Coronary artery (tissue), 2 donors: ENCODE measurements around the gene SETD5.

Experiments
- DNase-seq: peaks from one replicate; pipeline ENCODE4 v3.0.0-alpha.2; 2017; ENCODE audit warnings: low spot score
- H3K27ac ChIP-seq, 2 donors: fragments of 200-600 bp; sonication (generic); one replicate each; pipeline ENCODE4 v1.5.1; 2016 to 2019
- H3K4me3 ChIP-seq: fragments of 200-600 bp; sonication (generic); 2 replicates; pipeline ENCODE4 v1.5.1; 2016; ENCODE audit warnings: mild to moderate bottlenecking, moderate library complexity
- TF ChIP-seq, protein P1 (sequence below): fragments of 200-600 bp; sonication (generic); IDR thresholded peaks from one replicate; pipeline ENCODE4 v1.5.1; 2019; ENCODE audit warnings: antibody characterized with exemption

The SETD5 gene

DNA sequence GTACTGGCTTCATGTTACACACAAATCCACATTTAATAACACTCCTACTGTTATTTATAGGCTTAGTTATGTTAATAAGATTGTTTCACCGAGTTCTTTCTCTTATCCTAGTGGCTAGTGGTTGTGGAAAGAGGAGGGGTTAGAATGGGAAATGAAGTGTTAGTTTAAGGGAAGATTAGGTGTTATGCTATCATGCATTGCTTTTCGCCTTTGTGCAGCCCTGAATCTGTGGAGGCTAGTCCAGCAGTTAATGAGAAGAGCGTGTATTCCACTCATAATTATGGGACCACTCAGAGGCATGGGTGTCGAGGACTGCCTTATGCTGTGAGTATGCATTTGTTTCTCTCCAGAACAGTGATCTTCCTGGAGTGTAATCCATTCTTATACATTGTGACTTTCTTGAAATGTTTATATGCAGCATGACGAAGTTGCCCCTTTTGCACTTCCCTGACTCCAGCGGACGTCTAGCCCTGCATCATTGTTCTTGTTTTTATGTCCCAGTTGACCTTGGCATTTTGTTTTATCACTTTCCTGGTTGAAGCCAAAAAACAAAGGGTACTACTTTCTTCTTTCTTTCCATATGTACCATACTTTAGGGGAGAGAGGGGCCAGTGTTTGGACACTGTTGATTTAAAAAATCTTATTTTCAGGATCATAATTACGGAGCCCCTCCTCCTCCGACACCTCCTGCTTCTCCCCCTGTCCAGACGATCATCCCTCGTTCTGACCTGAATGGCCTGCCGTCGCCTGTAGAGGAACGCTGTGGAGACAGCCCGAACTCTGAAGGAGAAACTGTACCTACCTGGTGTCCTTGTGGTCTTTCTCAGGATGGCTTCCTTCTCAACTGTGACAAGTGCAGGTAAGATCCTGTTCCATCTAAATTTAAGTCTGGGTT is 36.5 kb downstream of the SETD5 start:
- no peak for DNase-seq
- Histone ChIP-seq H3K4me3 (no peak overlapping the region), H3K27ac (no peak overlapping the region)
- TF ChIP-seq, protein P1, sequence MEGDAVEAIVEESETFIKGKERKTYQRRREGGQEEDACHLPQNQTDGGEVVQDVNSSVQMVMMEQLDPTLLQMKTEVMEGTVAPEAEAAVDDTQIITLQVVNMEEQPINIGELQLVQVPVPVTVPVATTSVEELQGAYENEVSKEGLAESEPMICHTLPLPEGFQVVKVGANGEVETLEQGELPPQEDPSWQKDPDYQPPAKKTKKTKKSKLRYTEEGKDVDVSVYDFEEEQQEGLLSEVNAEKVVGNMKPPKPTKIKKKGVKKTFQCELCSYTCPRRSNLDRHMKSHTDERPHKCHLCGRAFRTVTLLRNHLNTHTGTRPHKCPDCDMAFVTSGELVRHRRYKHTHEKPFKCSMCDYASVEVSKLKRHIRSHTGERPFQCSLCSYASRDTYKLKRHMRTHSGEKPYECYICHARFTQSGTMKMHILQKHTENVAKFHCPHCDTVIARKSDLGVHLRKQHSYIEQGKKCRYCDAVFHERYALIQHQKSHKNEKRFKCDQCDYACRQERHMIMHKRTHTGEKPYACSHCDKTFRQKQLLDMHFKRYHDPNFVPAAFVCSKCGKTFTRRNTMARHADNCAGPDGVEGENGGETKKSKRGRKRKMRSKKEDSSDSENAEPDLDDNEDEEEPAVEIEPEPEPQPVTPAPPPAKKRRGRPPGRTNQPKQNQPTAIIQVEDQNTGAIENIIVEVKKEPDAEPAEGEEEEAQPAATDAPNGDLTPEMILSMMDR = no peak

DNA sequence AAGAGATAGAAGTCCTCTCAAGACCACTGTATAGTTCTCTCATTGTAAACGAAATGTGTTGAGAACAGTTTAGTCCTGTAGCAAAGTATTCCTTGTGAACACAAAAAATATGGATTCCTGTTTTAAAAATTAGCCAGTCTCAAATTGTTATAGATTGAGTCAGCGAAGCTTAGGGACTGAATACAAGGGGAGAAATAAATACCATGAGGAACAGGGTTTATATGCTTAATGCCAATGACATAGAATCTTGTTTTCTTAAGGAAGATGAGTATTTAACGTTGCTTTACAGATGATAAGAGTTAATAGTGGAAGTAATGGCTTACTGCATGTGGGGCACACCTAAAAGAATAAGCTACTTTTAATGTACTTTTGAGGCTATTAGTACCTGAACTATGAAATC is 37.9 kb downstream of the SETD5 start:
- no peak for DNase-seq
- H3K27ac ChIP-seq = no peak overlapping the region
- TF ChIP-seq, protein P1 = no peak

DNA sequence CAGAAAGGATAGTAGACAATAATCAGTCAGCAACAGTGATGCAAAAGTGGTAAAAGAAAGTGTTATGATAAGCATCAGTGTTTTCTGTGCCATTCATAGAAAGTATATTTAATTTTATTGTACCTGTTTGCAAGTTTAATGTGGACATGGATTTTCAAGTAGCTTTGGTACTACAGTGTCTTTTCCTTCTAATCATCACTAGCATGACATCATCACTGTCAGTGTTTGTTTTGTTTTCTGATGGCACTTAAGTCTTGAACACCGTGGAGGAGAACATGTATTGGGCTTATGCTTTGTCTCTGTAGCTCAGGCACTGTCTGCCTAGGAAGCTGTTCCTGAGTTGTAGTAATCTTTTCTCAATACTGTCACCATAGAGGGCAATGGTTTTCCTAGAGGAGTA is 41.9 kb downstream of the SETD5 start:
- no peak overlapping the region for H3K27ac ChIP-seq
- H3K4me3 ChIP-seq = no peak overlapping the region

More for the DNA sequence above, 37.9 kb downstream of the SETD5 start:
- no peak overlapping the region for H3K4me3 ChIP-seq

DNA sequence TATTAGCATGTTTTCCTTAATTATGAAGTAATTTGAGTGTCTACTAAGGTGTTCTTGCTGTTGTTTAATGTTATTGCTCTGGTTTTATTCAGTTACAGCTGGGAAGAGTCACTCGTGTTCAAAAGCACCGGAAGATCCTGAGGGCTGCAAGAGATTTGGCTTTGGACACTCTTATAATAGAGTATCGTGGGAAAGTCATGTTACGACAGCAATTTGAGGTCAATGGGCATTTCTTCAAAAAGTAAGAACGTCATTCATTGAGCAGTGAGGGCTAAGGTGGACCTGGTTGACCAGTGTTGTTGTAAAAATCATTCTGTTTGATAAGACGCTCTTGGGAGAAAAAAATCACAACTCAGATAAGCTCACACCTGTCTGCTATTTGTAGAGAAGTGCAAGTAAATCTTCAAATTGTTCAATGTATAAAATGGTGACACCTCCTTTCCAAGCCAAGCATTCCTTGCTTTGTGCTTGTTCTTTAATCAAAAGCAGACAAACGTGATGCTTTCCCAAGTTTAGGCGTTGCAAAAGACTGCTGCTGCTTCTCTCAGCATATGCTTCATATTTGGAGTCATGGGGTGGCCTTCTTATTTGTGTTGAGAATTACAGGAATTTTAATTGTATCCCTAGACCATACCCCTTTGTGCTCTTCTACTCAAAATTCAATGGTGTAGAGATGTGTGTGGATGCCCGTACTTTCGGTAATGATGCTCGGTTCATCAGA is 44.2 kb downstream of the SETD5 start:
- no peak for DNase-seq
- Histone ChIP-seq H3K4me3 (no peak overlapping the region), H3K27ac (no peak overlapping the region)
- TF ChIP-seq, protein P1 = no peak

More for the DNA sequence above, 41.9 kb downstream of the SETD5 start:
- TF ChIP-seq, protein P1 = no peak
- DNase-seq = no peak

DNA sequence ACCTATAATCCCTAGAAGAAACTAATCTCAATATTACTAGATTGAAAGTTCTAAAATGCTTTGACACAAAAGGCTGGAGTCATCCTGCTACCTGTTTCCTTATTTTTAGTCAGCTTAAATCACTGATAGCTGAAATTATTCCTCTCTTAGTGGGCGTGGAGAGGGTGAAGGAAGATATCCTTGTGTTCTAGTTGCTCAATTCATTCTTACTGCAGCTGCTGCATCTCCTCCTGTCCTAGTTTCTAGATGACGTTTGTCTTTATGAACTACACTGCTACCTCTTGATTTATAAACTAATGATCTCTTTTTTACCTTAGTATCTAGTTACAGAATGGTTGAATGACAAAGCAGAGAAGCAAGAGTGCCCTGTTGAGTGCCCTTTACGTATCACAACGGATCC is 50.7 kb downstream of the SETD5 start:
- no peak for DNase-seq
- Histone ChIP-seq H3K27ac (no peak overlapping the region), H3K4me3 (no peak overlapping the region)
- TF ChIP-seq, protein P1 = no peak

DNA sequence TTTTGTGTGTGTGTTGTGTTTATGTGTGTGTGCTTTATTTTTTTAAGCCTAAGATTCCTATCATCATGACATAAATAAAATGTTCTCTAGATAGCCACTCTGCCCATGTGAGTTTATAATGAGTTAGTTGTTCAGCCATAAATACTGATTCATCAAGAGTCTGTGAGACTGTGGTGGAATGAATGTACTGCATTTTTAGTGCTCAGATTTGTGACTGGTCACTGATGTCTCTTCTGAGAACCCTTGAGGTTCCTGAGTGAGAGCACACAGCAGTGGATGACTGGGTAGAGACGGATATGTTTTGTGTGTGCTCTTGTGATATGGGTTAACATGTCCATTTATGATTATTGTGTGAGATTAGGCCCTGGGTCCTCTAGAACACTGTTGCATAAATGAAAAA is 51.2 kb downstream of the SETD5 start:
- Histone ChIP-seq H3K27ac (no peak overlapping the region), H3K4me3 (no peak overlapping the region)
- DNase-seq = no peak
- TF ChIP-seq, protein P1 = no peak
